MCF 10A (cell line): ENCODE results near the gene ARHGAP20. TPM values are rescaled to one million over a fixed set of nuclear protein-coding genes. Genes with fewer than 3 reads are reported as not detected.

Experiments used
- BruUV-seq: library from RNA; stranded (reverse); fragments of 400-500 nt; replicated peaks from 2 replicates; lab custom pipeline; 2021; lab: Mats Ljungman, UMichigan
- CTCF ChIA-PET: fragments of 300-600 bp; sonication (Branson Sonifier 250); formaldehyde crosslinking; extraction: SDS; loops from one replicate; lab custom pipeline; 2021; ENCODE audit warnings: antibody characterized with exemption, inconsistent platforms; lab: Yijun Ruan, JAX
- POLR2A ChIA-PET: fragments of 300-600, 350-650 bp; sonication (Branson Sonifier 250); formaldehyde crosslinking; extraction: SDS; loops from one replicate; lab custom pipeline; 2020; ENCODE audit warnings: antibody characterized with exemption, inconsistent platforms; lab: Yijun Ruan, JAX
- DNase-seq: peaks from one replicate; pipeline ENCODE4 v3.0.0-alpha.2; 2018; ENCODE audit not compliant: unreplicated experiment
- H3K27ac Mint-ChIP-seq: one replicate; pipeline ENCODE4 v1.8.0; 2022; ENCODE audit warnings: mild to moderate bottlenecking, low read depth, mixed read lengths; ENCODE audit not compliant: unreplicated experiment
- H3K27me3 Mint-ChIP-seq: one replicate; pipeline ENCODE4 v1.8.0; 2022; ENCODE audit warnings: mixed read lengths; ENCODE audit not compliant: insufficient read depth, unreplicated experiment
- H3K36me3 Mint-ChIP-seq: one replicate; pipeline ENCODE4 v1.8.0; 2022; ENCODE audit warnings: mild to moderate bottlenecking, moderate library complexity, mixed read lengths; ENCODE audit not compliant: insufficient read depth, unreplicated experiment
- H3K4me1 Mint-ChIP-seq: one replicate; pipeline ENCODE4 v1.8.0; 2022; ENCODE audit warnings: mixed read lengths; ENCODE audit not compliant: insufficient read depth, unreplicated experiment
- H3K4me3 Mint-ChIP-seq: one replicate; pipeline ENCODE4 v1.8.0; 2022; ENCODE audit warnings: mild to moderate bottlenecking, moderate library complexity, mixed read lengths; ENCODE audit not compliant: unreplicated experiment
- H3K9me3 Mint-ChIP-seq: one replicate; pipeline ENCODE4 v1.8.0; 2022; ENCODE audit warnings: mixed read lengths; ENCODE audit not compliant: unreplicated experiment
- CTCF ChIP-seq: fragments of 200-600 bp; IDR thresholded peaks from one replicate; pipeline ENCODE4 v1.8.0; 2022; ENCODE audit warnings: antibody characterized with exemption, mild to moderate bottlenecking; ENCODE audit not compliant: unreplicated experiment
- intact Hi-C: fragments of 100-400 bp; cut with micrococcal nuclease; formaldehyde crosslinking; loops from 2 replicates; pipeline ENCODE4 v1.14.1; 2022
- total RNA-seq: library from RNA; stranded (reverse); gene quantifications from 2 replicates; pipeline ENCODE4 v1.2.3, GENCODE V29; 2022

ARHGAP20 gene
- total RNA-seq, 1 experiment from 2014 or later: not detected

GRCh38 chr11:110720431-110721275 lies 8.4 kb upstream of the ARHGAP20 start:
- Mint-ChIP-seq H3K27me3 (peaks cover 38% of the 10 kb centered on the region), H3K9me3 (no peaks in the 10 kb centered on the region), H3K27ac (no peak overlapping the region), H3K36me3 (no peaks in the 10 kb centered on the region), H3K4me3 (no peak overlapping the region), H3K4me1 (no peaks in the 10 kb centered on the region)
- no peak for TF ChIP-seq CTCF
- ChIA-PET POLR2A (no interaction called here), CTCF (no interaction called here)
- BruUV-seq: no TSS peak
- no peak for DNase-seq
- intact Hi-C loops: no loop called here

- H3K36me3 Mint-ChIP-seq: no peaks in the 10 kb centered on the region
- H3K4me3 Mint-ChIP-seq: no peak overlapping the region
- no peak for TF ChIP-seq CTCF
- no peaks in the 10 kb centered on the region for H3K9me3 Mint-ChIP-seq
- peaks cover 33% of the 10 kb centered on the region for H3K27me3 Mint-ChIP-seq
- DNase-seq: peak; percentile 7
- ChIA-PET POLR2A (no interaction called here), CTCF (interaction anchor here (0.7 kb wide), 1 partner anchor 60 kb away, joined by 3 read pairs; no protein-coding TSS in a partner anchor)
- intact Hi-C loops: loop anchor here (10.0 kb wide), 1 partner anchor 518 kb away; no protein-coding TSS in a partner anchor
- no TSS peak for BruUV-seq
- H3K4me1 Mint-ChIP-seq: no peaks in the 10 kb centered on the region
- H3K27ac Mint-ChIP-seq: no peak overlapping the region
Measured at GRCh38 chr11:110716361-110716760, 4.1 kb upstream of the ARHGAP20 start.

GRCh38 chr11:110715541-110715940 lies 3.3 kb upstream of the ARHGAP20 start:
- ChIA-PET CTCF (interaction anchor here (0.7 kb wide), 1 partner anchor 59 kb away, joined by 3 read pairs; no protein-coding TSS in a partner anchor), POLR2A (no interaction called here)
- peak; percentile 33 for DNase-seq
- Mint-ChIP-seq H3K27me3 (peaks cover 41% of the 10 kb centered on the region), H3K4me1 (peaks cover 2% of the 10 kb centered on the region), H3K27ac (no peak overlapping the region), H3K9me3 (no peaks in the 10 kb centered on the region), H3K36me3 (no peaks in the 10 kb centered on the region), H3K4me3 (no peak overlapping the region)
- TF ChIP-seq CTCF: no peak
- intact Hi-C loops: loop anchor here (10.0 kb wide), 1 partner anchor 519 kb away; no protein-coding TSS in a partner anchor
- BruUV-seq: no TSS peak

- no peaks in the 10 kb centered on the region for H3K9me3 Mint-ChIP-seq
- no peak for TF ChIP-seq CTCF
- BruUV-seq: no TSS peak
- peaks cover 62% of the 10 kb centered on the region for H3K27me3 Mint-ChIP-seq
- H3K36me3 Mint-ChIP-seq: no peaks in the 10 kb centered on the region
- H3K4me3 Mint-ChIP-seq: no peak overlapping the region
- POLR2A ChIA-PET: no interaction called here
- peaks cover 4% of the 10 kb centered on the region for H3K4me1 Mint-ChIP-seq
- intact Hi-C loops: loop anchor here (10.0 kb wide), 1 partner anchor 521 kb away; no protein-coding TSS in a partner anchor
- CTCF ChIA-PET: interaction anchor here (0.7 kb wide), 1 partner anchor 128 kb away, joined by 3 read pairs; no protein-coding TSS in a partner anchor
- H3K27ac Mint-ChIP-seq: no peak overlapping the region
- no peak for DNase-seq
Measured at GRCh38 chr11:110713449-110713776, 1.2 kb upstream of the ARHGAP20 start.
